CD4-positive, alpha-beta T cell treated with Interleukin-17A for 4 hours (primary cell): ENCODE measurements around the gene RHOT2.

Experiments used
- DNase-seq: peaks from one replicate; pipeline ENCODE4 v3.0.0-alpha.2; 2020; ENCODE audit warnings: mixed read lengths

RHOT2 gene

DNA sequence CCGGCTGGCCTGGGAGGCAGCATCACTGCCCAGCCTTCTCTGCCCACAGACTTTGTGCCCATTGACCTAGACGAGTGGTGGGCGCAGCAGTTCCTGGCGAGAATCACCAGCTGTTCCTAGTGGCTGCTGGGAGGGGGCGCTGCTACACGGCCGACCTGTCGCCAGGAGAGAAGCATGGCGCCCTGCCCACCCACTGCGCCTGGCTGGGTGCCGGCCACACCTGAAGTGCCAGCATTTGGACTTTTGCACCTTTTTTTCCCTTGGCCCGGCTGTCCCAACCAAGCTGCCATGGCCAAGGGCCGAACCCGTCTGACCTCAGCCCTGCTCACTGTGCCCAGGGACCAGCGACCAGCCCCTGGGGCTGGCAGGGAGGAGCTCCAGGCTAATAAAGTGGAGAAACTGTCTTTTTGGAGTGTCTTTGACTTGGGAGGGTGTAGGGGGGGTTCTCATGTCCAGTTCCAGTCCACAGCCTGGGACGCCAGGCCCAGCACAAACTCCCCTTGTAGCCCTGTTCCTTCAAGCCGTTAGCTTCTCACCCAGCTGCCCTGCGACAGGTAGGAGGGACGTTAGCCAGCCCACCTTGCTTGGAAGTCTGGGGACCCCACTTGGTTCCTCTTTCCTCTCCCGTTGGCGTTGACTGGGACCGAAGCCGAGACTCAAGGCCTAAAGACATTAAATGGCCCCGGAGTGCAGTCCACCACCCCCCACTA, 19.7 kb upstream of the RHOT2 start:
- DNase-seq: peak; percentile 41

- peak; percentile 93 for DNase-seq
Observed at GRCh38 chr16:648781-649589, 18.9 kb upstream of the RHOT2 start, which contains the start of gene WDR90. Gene WDR90, plus strand, starts transcription at chr16:649365. Its CDS starts 52 bp downstream, at chr16:649417.

DNA sequence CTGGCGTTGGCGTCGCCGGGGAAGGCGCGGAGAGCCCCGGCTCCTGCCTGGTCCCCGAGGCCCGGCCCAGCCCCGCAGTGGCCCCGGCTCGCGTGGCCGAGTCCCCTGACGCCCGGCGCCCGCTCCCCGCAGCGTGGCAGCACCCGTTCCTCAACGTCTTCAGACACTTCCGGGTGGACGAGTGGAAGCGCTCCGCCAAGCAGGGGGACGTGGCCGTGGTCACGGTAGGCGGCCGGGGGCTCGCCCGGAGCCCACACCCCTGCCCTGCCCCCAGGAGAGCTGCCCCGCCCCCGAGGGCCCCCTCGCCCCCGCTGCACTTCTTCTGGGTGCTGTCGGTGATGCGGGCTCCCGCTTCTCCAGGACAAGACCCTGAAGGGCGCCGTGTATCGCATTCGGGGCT, 18.3 kb upstream of the RHOT2 start:
- no peak for DNase-seq

- DNase-seq: no peak
Observed at GRCh38 chr16:651844-652243, 16.1 kb upstream of the RHOT2 start.

GRCh38 chr16:652454-653305, 15.3 kb upstream of the RHOT2 start:
- no peak for DNase-seq

- no peak for DNase-seq
Observed at GRCh38 chr16:654034-654433, 13.9 kb upstream of the RHOT2 start.

- DNase-seq: no peak
Observed at GRCh38 chr16:657487-657886, 10.4 kb upstream of the RHOT2 start.

GRCh38 chr16:658679-659571, 9.0 kb upstream of the RHOT2 start:
- DNase-seq: no peak

GRCh38 chr16:659618-660017, 8.3 kb upstream of the RHOT2 start:
- DNase-seq: no peak

DNA sequence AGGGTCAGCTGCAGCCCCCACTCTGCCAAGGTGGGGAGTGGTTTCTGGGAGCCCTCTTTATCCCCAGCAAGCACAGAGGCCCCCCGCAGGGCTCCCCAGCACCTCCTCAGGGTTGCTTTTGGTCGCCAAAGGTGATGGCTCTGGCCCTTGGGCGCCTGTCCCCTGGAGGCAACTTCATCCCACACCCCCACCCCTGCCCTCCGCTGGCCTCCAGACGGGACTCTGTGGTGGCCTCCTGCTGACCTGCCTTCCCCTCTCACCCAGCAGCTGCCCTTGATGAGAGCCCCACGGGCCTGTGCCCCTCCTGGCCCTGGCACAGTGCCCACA, 7.8 kb upstream of the RHOT2 start:
- no peak for DNase-seq

GRCh38 chr16:660459-661183, 7.3 kb upstream of the RHOT2 start:
- peak; percentile 82 for DNase-seq

DNA sequence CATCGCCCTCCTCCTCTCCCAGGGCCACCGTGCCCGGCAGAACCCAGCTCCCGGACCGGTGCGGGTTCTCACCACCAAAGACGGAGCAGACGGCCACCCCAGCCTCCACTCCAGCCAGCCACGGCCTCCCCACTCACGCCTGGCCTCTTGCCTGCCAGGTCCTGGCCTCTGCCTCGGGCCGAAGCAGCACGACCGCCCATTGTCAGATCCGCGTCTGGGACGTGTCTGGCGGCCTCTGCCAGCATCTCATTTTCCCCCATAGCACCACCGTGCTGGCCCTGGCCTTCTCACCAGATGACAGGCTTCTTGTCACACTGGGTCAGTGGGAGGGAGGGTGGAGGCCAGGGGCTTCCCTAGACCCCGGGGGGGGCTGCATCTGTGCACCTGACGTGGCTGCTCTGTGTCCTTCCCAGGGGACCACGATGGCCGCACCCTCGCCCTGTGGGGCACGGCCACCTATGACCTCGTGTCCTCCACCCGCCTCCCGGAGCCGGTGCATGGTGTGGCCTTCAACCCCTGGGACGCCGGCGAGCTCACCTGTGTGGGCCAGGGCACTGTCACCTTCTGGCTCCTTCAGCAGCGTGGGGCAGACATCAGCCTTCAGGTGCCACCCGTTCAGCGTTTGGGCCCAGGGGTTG, 6.6 kb upstream of the RHOT2 start:
- DNase-seq: no peak

DNA sequence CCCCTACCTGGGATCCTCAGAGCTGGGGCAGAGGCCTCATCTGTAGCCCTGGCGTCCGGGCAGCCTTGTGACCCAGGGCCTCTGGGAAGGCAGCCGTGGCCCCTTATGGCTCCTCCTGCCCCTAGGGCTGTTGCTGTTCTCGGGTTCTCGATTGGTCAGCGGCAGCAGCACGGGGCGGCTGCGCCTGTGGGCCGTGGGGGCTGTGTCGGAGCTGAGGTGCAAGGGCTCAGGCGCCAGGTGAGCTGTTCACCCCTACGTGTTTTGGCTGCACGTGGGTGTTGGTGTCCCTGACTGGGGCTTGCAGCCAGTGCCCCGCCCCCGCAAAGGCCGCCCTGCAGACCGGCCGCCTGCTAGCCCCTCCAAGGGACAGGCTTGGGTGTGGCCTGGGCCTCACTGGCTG, 5.8 kb upstream of the RHOT2 start:
- DNase-seq: no peak

GRCh38 chr16:662597-662996, 5.3 kb upstream of the RHOT2 start:
- no peak for DNase-seq

GRCh38 chr16:666572-666971, 1.4 kb upstream of the RHOT2 start:
- no peak for DNase-seq

- DNase-seq: no peak
Observed at GRCh38 chr16:667113-667779, 686 bp upstream of the RHOT2 start.

DNA sequence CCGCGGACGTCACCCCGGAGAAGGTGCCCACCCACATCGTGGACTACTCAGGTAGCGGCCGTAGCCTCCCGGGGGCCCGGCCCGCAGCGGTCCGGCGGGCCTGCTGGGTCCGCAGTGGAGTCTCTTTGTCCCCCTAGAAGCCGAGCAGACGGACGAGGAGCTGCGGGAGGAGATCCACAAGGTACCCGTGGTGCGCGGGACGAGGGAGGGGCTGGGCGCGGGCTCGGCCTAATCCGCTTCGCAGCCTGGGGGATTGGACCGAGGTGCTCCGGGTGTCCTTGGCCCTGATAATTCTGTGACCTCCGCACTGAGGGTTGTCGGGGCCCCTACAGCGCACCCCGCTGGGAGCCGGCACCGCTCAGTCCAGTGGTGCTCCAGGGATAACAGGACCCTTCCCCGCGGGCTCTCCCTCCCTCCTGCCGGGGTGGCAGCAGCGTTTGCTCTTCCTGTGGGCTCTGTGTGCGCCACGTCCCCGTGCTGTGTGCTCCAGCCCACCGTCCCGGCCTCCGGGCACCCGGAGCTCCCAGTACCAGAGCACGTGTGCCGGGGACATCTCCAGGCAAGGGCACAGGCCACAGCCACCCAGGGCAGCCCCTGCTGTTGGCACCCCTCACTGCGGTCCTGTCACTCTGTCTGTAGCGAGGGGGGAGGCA, 713 bp downstream of the RHOT2 start:
- DNase-seq: no peak

GRCh38 chr16:669666-670065, 1.7 kb downstream of the RHOT2 start:
- DNase-seq: no peak

DNA sequence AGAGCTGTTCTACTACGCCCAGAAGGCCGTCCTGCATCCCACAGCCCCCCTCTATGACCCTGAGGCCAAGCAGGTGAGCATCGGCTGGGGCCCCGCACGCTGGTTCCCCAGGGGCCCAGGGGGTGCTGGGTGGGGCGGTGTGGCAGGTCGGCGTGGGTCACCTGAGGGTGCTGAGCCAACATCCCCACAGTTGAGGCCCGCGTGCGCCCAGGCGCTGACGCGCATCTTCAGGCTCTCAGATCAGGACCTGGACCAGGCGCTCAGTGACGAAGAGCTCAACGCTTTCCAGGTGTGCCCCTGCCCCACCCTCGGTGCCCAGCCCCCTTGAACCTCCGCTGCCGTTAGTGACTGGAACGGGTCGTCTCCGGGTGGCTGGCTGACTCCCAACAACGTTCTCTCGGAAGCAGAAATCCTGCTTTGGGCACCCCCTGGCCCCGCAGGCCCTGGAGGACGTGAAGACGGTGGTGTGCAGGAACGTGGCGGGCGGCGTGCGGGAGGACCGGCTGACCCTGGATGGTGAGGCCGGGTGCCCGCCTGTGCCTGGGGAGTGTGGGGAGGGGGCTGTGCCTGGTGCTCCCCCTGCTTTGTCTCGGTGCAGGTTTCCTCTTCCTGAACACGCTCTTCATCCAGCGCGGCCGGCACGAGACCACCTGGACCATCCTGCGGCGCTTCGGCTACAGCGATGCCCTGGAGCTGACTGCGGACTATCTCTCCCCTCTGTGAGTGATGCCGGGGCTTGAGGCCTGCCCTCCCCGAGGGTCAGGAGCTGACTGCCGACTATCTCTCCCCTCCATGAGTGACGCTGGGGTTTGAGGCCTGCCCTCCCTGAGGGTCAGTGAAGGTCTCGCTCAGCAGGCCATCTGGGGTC, 2.8 kb downstream of the RHOT2 start:
- no peak for DNase-seq
